ENCODE measurements around the gene SLC38A11. TPM values are rescaled to one million over a fixed set of nuclear protein-coding genes. Genes with fewer than 3 reads are reported as not detected.

The SLC38A11 gene
- total and polyA plus RNA-seq, 2 experiments from 2014 or later: not detected

DNA sequence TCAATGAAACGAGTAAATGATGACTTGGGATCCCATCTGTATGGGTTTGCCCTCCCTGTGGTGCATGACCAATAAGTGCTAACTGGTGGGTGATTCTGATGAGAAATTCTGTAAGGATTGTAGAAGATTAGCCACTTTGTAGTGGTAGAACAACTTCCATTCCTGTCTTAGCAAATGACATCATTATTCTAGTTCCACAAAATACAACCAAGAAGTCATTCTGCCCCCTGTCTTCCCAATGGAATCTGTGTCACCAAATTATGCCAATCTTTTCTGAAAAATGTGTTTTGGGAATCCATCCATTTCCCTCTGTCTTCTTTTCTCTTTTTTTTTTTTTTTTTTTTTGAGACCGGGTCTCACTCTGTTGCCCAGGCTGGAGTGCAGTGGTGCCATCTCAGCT, 48.4 kb downstream of the SLC38A11 start:
- Histone ChIP-seq H3K36me3 (ENCODE audit: insufficient read depth) (no peaks in the 10 kb centered on the region), H4K20me1 (replicated peaks; ENCODE audit: insufficient read depth) (no peaks in the 10 kb centered on the region), H3K27ac (ENCODE audit: low read depth) (no peak overlapping the region), H3K4me1 (ENCODE audit: insufficient read depth) (no peaks in the 10 kb centered on the region), H2AFZ (no peak overlapping the region; the same call in 1 of the 2 replicates), H3K4me2 (no peak overlapping the region), H3K4me3 (no peak overlapping the region), H3K27me3 (ENCODE audit: insufficient read depth) (no peaks in the 10 kb centered on the region), H3K79me2 (replicated peaks; ENCODE audit: insufficient read depth) (no peaks in the 10 kb centered on the region), H3F3A (replicated peaks; ENCODE audit: low read depth) (no peaks in the 10 kb centered on the region), H3K9me2 (ENCODE audit: insufficient read depth) (no peaks in the 10 kb centered on the region)
- Mint-ChIP-seq H3K36me3 (ENCODE audit: low read depth) (no peaks in the 10 kb centered on the region), H3K4me3 (no peak overlapping the region), H3K27ac (no peak overlapping the region), H3K4me1 (peaks cover 10% of the 10 kb centered on the region), H3K27me3 (ENCODE audit: insufficient read depth, low read depth, poor library complexity) (no peaks in the 10 kb centered on the region), H3K9me3 (no peaks in the 10 kb centered on the region)
- TF ChIP-seq JUNB (IDR thresholded peaks at IDR 0.05; ENCODE audit: unreplicated experiment) (no peak), NANOG (IDR thresholded peaks at IDR 0.05; ENCODE audit: borderline replicate concordance) (no peak), EZH2 (IDR thresholded peaks at IDR 0.05; ENCODE audit: low read depth, unreplicated experiment) (no peak), EZH2phosphoT487 (IDR thresholded peaks at IDR 0.05; ENCODE audit: unreplicated experiment) (no peak), REST (IDR thresholded peaks at IDR 0.05; ENCODE audit: unreplicated experiment) (no peak)
- ATAC-seq (no peak), DNase-seq (ENCODE audit: low spot score) (no peak)

DNA sequence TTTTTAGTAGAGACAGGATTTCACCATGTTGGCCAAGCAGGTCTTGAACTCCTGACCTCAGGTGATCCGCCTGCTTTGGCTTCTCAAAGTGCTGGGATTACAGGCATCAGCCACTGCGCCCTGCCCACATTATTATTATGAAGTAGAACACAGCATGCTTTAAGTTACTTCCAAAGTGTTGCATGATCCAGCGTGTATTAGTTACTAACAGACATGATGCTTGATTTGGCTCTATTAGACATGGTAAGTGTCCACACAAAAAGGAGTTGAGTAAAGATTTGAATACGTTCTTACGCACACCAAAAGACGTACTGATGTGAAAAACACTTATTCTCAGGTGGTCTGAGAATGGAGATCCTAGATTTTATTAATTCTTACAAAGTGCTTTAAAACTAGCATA, 50.0 kb downstream of the SLC38A11 start:
- Mint-ChIP-seq H3K4me1 (peaks cover 6% of the 10 kb centered on the region; the same call in 2 of the 3 replicates), H3K36me3 (ENCODE audit: low read depth) (no peaks in the 10 kb centered on the region), H3K27me3 (ENCODE audit: insufficient read depth, low read depth, poor library complexity) (no peaks in the 10 kb centered on the region), H3K27ac (no peak overlapping the region), H3K9me3 (no peaks in the 10 kb centered on the region), H3K4me3 (no peak overlapping the region)
- H2AFZ ChIP-seq: 0 out of 2 replicates have a peak overlapping the region, but pooled peaks have one; percentile 12
- no peaks in the 10 kb centered on the region for H3K4me1 ChIP-seq (ENCODE audit: insufficient read depth)
- H4K20me1 ChIP-seq (replicated peaks; ENCODE audit: insufficient read depth): no peaks in the 10 kb centered on the region
- H3K79me2 ChIP-seq (replicated peaks; ENCODE audit: insufficient read depth): no peaks in the 10 kb centered on the region
- H3K27me3 ChIP-seq (ENCODE audit: insufficient read depth): no peaks in the 10 kb centered on the region
- no peak overlapping the region for H3K27ac ChIP-seq (ENCODE audit: low read depth)
- DNase-seq (ENCODE audit: low spot score) (no peak), ATAC-seq (no peak)
- H3K4me2 ChIP-seq: no peak overlapping the region
- no peak overlapping the region for H3K4me3 ChIP-seq
- no peaks in the 10 kb centered on the region for H3F3A ChIP-seq (replicated peaks; ENCODE audit: low read depth)
- H3K36me3 ChIP-seq (ENCODE audit: insufficient read depth): no peaks in the 10 kb centered on the region
- no peaks in the 10 kb centered on the region for H3K9me2 ChIP-seq (ENCODE audit: insufficient read depth)
- no peak for TF ChIP-seq STAT1 (IDR thresholded peaks at IDR 0.05; ENCODE audit: unreplicated experiment)
- TF ChIP-seq REST (IDR thresholded peaks at IDR 0.05; ENCODE audit: unreplicated experiment): no peak
- no peak for TF ChIP-seq NANOG (IDR thresholded peaks at IDR 0.05; ENCODE audit: borderline replicate concordance)
- TF ChIP-seq EZH2phosphoT487 (IDR thresholded peaks at IDR 0.05; ENCODE audit: unreplicated experiment): no peak
- TF ChIP-seq POLR2AphosphoS5 (IDR thresholded peaks at IDR 0.05; ENCODE audit: low read depth): no peak
- TF ChIP-seq, protein P1, sequence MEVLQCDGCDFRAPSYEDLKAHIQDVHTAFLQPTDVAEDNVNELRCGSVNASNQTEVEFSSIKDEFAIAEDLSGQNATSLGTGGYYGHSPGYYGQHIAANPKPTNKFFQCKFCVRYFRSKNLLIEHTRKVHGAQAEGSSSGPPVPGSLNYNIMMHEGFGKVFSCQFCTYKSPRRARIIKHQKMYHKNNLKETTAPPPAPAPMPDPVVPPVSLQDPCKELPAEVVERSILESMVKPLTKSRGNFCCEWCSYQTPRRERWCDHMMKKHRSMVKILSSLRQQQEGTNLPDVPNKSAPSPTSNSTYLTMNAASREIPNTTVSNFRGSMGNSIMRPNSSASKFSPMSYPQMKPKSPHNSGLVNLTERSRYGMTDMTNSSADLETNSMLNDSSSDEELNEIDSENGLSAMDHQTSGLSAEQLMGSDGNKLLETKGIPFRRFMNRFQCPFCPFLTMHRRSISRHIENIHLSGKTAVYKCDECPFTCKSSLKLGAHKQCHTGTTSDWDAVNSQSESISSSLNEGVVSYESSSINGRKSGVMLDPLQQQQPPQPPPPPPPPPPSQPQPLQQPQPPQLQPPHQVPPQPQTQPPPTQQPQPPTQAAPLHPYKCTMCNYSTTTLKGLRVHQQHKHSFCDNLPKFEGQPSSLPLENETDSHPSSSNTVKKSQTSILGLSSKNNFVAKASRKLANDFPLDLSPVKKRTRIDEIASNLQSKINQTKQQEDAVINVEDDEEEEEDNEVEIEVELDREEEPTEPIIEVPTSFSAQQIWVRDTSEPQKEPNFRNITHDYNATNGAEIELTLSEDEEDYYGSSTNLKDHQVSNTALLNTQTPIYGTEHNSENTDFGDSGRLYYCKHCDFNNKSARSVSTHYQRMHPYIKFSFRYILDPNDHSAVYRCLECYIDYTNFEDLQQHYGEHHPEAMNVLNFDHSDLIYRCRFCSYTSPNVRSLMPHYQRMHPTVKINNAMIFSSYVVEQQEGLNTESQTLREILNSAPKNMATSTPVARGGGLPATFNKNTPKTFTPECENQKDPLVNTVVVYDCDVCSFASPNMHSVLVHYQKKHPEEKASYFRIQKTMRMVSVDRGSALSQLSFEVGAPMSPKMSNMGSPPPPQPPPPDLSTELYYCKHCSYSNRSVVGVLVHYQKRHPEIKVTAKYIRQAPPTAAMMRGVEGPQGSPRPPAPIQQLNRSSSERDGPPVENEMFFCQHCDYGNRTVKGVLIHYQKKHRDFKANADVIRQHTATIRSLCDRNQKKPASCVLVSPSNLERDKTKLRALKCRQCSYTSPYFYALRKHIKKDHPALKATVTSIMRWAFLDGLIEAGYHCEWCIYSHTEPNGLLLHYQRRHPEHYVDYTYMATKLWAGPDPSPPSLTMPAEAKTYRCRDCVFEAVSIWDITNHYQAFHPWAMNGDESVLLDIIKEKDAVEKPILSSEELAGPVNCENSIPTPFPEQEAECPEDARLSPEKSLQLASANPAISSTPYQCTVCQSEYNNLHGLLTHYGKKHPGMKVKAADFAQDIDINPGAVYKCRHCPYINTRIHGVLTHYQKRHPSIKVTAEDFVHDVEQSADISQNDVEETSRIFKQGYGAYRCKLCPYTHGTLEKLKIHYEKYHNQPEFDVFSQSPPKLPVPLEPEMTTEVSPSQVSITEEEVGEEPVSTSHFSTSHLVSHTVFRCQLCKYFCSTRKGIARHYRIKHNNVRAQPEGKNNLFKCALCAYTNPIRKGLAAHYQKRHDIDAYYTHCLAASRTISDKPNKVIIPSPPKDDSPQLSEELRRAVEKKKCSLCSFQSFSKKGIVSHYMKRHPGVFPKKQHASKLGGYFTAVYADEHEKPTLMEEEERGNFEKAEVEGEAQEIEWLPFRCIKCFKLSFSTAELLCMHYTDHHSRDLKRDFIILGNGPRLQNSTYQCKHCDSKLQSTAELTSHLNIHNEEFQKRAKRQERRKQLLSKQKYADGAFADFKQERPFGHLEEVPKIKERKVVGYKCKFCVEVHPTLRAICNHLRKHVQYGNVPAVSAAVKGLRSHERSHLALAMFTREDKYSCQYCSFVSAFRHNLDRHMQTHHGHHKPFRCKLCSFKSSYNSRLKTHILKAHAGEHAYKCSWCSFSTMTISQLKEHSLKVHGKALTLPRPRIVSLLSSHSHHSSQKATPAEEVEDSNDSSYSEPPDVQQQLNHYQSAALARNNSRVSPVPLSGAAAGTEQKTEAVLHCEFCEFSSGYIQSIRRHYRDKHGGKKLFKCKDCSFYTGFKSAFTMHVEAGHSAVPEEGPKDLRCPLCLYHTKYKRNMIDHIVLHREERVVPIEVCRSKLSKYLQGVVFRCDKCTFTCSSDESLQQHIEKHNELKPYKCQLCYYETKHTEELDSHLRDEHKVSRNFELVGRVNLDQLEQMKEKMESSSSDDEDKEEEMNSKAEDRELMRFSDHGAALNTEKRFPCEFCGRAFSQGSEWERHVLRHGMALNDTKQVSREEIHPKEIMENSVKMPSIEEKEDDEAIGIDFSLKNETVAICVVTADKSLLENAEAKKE (CRISPR knock-in tag; IDR thresholded peaks at IDR 0.05): no peak
- no peak for TF ChIP-seq EZH2 (IDR thresholded peaks at IDR 0.05; ENCODE audit: low read depth, unreplicated experiment)

Data from GM23338 (cell line).